Keratinocyte (primary cell): ENCODE measurements around the gene ECT2L.

Source experiments
- CTCF ChIP-seq, 3 experiments: IDR thresholded peaks in 1 of 3; conservative IDR thresholded peaks in 1 of 3; optimal IDR thresholded peaks in 1 of 3; 2 replicates in 2 of 3; 3 replicates in 1 of 3; pipeline versions ENCODE3 to v1.5.1; 2011; ENCODE audit warnings: low read length in 3 of 3, mild to moderate bottlenecking in 3 of 3, moderate library complexity in 2 of 3, control low read depth in 1 of 3, inconsistent platforms in 1 of 3; ENCODE audit not compliant: insufficient read depth in 2 of 3; ENCODE audit errors: extremely low read depth in 1 of 3
- EZH2 ChIP-seq: IDR thresholded peaks from one replicate; pipeline ENCODE4 v1.6.1; 2012; ENCODE audit warnings: inconsistent platforms, mild to moderate bottlenecking, low read length, moderate library complexity

GRCh38 chr6:138896104-138896756 is 100.3 kb downstream of the ECT2L start:
- TF ChIP-seq CTCF (optimal IDR thresholded peaks at IDR 0.05 in 1 of 3, IDR thresholded peaks at IDR 0.05 in 1 of 3, conservative IDR thresholded peaks at IDR 0.05 in 1 of 3; ENCODE audit: extremely low read depth in 1 of 3, insufficient read depth in 2 of 3, low read length in 3 of 3) (no peak), EZH2 (no peak)
